Neural progenitor cell (in vitro differentiated cells): Measurements from ENCODE around the gene STEAP3.

Source experiments
- EZH2 ChIP-seq: fragments of 200-600 bp; sonication (generic); IDR thresholded peaks from 2 replicates; pipeline ENCODE4 v1.6.1; 2017; ENCODE audit warnings: antibody characterized with exemption, mild to moderate bottlenecking, moderate library complexity
- TF ChIP-seq, protein P1 (sequence below): fragments of 200-600 bp; sonication (generic); IDR thresholded peaks from 2 replicates; pipeline ENCODE4 v1.5.1; 2017; ENCODE audit warnings: antibody characterized with exemption, mild to moderate bottlenecking

DNA sequence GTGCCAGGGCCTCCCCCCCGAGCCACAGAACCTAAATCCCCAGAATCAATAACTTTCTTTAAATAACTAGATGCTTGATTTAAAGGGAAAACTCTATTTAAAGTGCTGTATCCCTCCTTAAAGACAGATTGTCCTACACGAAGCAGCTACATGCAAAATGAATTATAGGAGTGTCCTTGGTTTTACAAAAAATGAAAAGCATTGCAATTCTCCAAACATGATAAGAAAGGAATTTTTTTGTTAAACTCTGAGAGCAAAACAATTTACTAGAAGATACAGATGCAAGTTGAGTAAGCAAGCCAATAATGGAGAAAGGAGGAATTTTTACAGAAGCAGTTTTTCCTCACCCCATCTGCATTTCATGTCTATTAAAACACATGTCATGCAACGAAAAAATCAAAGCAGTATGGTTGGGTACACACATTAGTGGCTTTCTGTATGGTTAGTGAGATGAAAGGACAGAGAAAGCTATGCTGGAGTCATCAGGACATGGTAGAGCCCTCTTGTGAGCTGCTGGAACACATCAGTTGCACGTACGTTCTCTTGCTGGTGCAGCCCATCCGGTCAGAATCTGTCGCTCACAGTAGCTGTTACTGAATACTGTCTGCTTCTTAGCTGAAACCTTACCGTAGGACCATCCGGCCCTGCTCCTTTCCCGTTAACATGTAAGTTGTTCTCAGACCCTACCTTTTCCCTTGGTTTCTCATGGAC is 25.9 kb upstream of the STEAP3 start:
- TF ChIP-seq, protein P1, sequence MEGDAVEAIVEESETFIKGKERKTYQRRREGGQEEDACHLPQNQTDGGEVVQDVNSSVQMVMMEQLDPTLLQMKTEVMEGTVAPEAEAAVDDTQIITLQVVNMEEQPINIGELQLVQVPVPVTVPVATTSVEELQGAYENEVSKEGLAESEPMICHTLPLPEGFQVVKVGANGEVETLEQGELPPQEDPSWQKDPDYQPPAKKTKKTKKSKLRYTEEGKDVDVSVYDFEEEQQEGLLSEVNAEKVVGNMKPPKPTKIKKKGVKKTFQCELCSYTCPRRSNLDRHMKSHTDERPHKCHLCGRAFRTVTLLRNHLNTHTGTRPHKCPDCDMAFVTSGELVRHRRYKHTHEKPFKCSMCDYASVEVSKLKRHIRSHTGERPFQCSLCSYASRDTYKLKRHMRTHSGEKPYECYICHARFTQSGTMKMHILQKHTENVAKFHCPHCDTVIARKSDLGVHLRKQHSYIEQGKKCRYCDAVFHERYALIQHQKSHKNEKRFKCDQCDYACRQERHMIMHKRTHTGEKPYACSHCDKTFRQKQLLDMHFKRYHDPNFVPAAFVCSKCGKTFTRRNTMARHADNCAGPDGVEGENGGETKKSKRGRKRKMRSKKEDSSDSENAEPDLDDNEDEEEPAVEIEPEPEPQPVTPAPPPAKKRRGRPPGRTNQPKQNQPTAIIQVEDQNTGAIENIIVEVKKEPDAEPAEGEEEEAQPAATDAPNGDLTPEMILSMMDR, result no peak
- TF ChIP-seq EZH2, result no peak
